Panc1 (cell line): ENCODE results near the gene CAMK4. TPM values are rescaled to one million over a fixed set of nuclear protein-coding genes. Genes with fewer than 3 reads are reported as not detected.

Source experiments
- ATAC-seq: fragments of 200-7000 bp; cut with Tn5 transposase; 2 replicates; pipeline ENCODE4 v1.9.1; 2020; ENCODE audit warnings: mild to moderate bottlenecking, moderate library complexity
- BruUV-seq: library from RNA; stranded (reverse); fragments of 400-500 nt; replicated peaks from 2 replicates; lab custom pipeline; 2021; lab: Mats Ljungman, UMichigan
- CTCF ChIA-PET: fragments of 300-600 bp; sonication (Branson Sonifier 250); formaldehyde crosslinking; loops from one replicate; lab custom pipeline; 2022; ENCODE audit warnings: antibody characterized with exemption; lab: Charles Lee
- POLR2A ChIA-PET: fragments of 300-600 bp; sonication (Branson Sonifier 250); formaldehyde crosslinking; loops from one replicate; lab custom pipeline; 2022; ENCODE audit warnings: antibody characterized with exemption; lab: Charles Lee
- DNase-seq: peaks from one replicate; pipeline ENCODE4 v3.0.0-alpha.2; 2010; ENCODE audit warnings: low read depth, low spot score
- H3K27ac ChIP-seq: 2 replicates; pipeline ENCODE4 v1.5.1; 2011; ENCODE audit warnings: mild to moderate bottlenecking, low read length, inconsistent platforms
- H3K27me3 ChIP-seq: fragments of 200-500 bp; sonication (Bioruptor generic); 2 replicates; pipeline ENCODE4 v1.6.0; 2014; ENCODE audit warnings: low read length, inconsistent platforms; ENCODE audit not compliant: control insufficient read depth, insufficient read depth
- H3K36me3 ChIP-seq: fragments of 200-500 bp; sonication (Bioruptor generic); 2 replicates; pipeline ENCODE4 v1.5.1; 2014; ENCODE audit warnings: inconsistent platforms, mild to moderate bottlenecking, low read length, moderate library complexity; ENCODE audit not compliant: control insufficient read depth, insufficient read depth
- H3K4me1 ChIP-seq: 2 replicates; pipeline ENCODE4 v1.5.1; 2011; ENCODE audit warnings: inconsistent platforms, mild to moderate bottlenecking, low read length, moderate library complexity; ENCODE audit not compliant: control insufficient read depth, insufficient read depth
- H3K4me3 ChIP-seq, 2 experiments: 2 replicates each; pipeline ENCODE4 v1.5.1; 2011 to 2012; ENCODE audit warnings: low read depth in 2 of 2, low read length in 2 of 2, mild to moderate bottlenecking in 2 of 2, inconsistent platforms in 1 of 2, moderate library complexity in 1 of 2
- H3K9me3 ChIP-seq: fragments of 200-500 bp; sonication (Bioruptor generic); 2 replicates; pipeline ENCODE4 v1.5.1; 2014; ENCODE audit warnings: low read depth, mild to moderate bottlenecking, inconsistent platforms, low read length, moderate library complexity; ENCODE audit not compliant: control insufficient read depth, insufficient read depth
- POLR2AphosphoS5 ChIP-seq: IDR thresholded peaks from 2 replicates; pipeline ENCODE4 v1.6.1; 2012; ENCODE audit warnings: mild to moderate bottlenecking, low read depth, low read length, moderate library complexity
- REST ChIP-seq, 2 experiments: IDR thresholded peaks; 2 replicates each; pipeline ENCODE4 v1.6.1; 2011 to 2012; ENCODE audit warnings: low read depth in 2 of 2, control low read depth in 1 of 2, low read length in 1 of 2, mild to moderate bottlenecking in 1 of 2, moderate library complexity in 1 of 2; ENCODE audit not compliant: insufficient read depth in 1 of 2
- SIN3A ChIP-seq: IDR thresholded peaks from 2 replicates; pipeline ENCODE4 v1.6.1; 2012; ENCODE audit warnings: low read depth, mild to moderate bottlenecking, low read length, moderate library complexity, borderline replicate concordance; ENCODE audit not compliant: insufficient read depth
- TCF7L2 ChIP-seq: IDR thresholded peaks from 2 replicates; pipeline ENCODE4 v1.6.1; 2011; ENCODE audit warnings: mild to moderate bottlenecking, low read depth, low read length, inconsistent platforms
- in situ Hi-C: cut with HindIII; loops from 2 replicates; pipeline ENCODE4 v1.10.0; 2016; ENCODE audit warnings: low sequenced_read_pairs, low pct_unique_long_range_greater_than_20kb
- intact Hi-C: fragments of 100-400 bp; cut with micrococcal nuclease; formaldehyde crosslinking; loops from one replicate; pipeline ENCODE4 v1.10.0; 2022; ENCODE audit not compliant: unreplicated experiment
- total RNA-seq: library from RNA; stranded (reverse); gene quantifications from one replicate; pipeline ENCODE4 v1.2.1, GENCODE V29; 2021; ENCODE audit not compliant: unreplicated experiment
- TF ChIP-seq, protein P1 (sequence below): fragments of 450-650 bp; IDR thresholded peaks from 2 replicates; pipeline ENCODE4 v1.5.1; 2017; ENCODE audit warnings: mild to moderate bottlenecking

The CAMK4 gene
- total RNA-seq, 1 experiment from 2014 or later, result 0.39 TPM

DNA sequence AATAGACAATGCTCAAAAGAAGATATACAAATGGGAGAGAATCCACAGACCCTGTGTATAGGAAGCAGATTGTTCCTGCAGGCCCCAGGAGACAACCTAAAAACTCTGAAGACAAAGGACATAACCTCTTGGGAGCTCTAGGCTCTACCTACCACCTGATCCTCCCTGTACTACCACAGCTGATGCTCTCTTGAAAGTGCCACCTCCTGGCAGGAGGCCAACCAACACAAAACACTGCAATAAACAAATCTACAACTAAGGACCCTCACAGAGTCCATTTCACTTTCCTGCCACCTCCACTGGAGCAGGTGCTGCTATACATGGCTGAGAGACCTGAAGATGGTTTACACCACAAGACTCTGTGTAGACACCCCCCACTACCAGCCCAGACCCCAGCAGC, 239.1 kb downstream of the CAMK4 start:
- intact Hi-C loops, result no loop called here
- ATAC-seq, result no peak

DNA sequence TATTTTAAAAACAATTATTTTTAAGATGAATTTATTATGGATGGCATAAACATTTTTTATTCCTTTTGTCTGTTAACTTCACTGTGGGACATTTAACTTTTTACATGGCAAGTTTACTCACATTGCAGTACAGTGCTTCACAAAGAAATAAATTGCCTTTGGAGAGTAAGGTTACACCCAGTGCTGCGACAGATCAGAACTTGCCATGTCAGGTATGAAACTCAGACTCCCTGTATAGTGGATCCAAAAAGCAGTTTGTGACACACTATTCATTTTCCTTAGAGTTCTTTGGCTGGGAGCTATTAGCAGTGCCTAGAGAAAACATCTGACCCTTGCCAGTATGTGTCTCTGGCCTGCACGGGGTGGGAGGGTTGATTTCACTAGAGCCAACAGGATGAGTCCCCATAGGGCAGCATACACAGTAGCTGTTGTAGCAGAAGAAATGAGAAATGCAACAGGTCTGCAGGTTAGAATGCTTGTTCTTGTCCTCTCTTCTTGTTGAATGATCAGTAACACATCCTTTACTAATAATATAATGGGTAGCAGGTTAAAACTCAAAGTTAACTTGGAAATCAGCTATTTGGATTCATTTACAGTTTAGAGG, 245.2 kb downstream of the CAMK4 start:
- no peak for TF ChIP-seq SIN3A
- TF ChIP-seq, protein P1, sequence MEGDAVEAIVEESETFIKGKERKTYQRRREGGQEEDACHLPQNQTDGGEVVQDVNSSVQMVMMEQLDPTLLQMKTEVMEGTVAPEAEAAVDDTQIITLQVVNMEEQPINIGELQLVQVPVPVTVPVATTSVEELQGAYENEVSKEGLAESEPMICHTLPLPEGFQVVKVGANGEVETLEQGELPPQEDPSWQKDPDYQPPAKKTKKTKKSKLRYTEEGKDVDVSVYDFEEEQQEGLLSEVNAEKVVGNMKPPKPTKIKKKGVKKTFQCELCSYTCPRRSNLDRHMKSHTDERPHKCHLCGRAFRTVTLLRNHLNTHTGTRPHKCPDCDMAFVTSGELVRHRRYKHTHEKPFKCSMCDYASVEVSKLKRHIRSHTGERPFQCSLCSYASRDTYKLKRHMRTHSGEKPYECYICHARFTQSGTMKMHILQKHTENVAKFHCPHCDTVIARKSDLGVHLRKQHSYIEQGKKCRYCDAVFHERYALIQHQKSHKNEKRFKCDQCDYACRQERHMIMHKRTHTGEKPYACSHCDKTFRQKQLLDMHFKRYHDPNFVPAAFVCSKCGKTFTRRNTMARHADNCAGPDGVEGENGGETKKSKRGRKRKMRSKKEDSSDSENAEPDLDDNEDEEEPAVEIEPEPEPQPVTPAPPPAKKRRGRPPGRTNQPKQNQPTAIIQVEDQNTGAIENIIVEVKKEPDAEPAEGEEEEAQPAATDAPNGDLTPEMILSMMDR, result no peak
- TF ChIP-seq REST (IDR thresholded peaks at IDR 0.05; ENCODE audit: insufficient read depth in 1 of 2, low read depth in 2 of 2, low read length in 1 of 2), result no peak
- no peak for TF ChIP-seq POLR2AphosphoS5
- TF ChIP-seq TCF7L2, result no peak
- in situ Hi-C loops, result no loop called here
- BruUV-seq, result no TSS peak
- ATAC-seq (no peak), DNase-seq (no peak)
- Histone ChIP-seq H3K9me3 (no peaks in the 10 kb centered on the region), H3K4me1 (no peaks in the 10 kb centered on the region), H3K36me3 (no peaks in the 10 kb centered on the region), H3K4me3 (no peak overlapping the region), H3K27ac (no peak overlapping the region), H3K27me3 (no peaks in the 10 kb centered on the region)
- CTCF ChIA-PET, result no interaction called here
- intact Hi-C loops, result no loop called here
- POLR2A ChIA-PET, result no interaction called here

More for the DNA sequence above, 239.1 kb downstream of the CAMK4 start:
- no peak for DNase-seq
- Histone ChIP-seq H3K27ac (no peak overlapping the region), H3K9me3 (no peaks in the 10 kb centered on the region), H3K27me3 (no peaks in the 10 kb centered on the region), H3K36me3 (no peaks in the 10 kb centered on the region), H3K4me1 (no peaks in the 10 kb centered on the region), H3K4me3 (no peak overlapping the region)
- TF ChIP-seq, protein P1, result no peak
- TF ChIP-seq SIN3A (no peak), TCF7L2 (no peak), POLR2AphosphoS5 (no peak), REST (IDR thresholded peaks at IDR 0.05; ENCODE audit: insufficient read depth in 1 of 2, low read depth in 2 of 2, low read length in 1 of 2) (no peak)
- no TSS peak for BruUV-seq
- ChIA-PET POLR2A (no interaction called here), CTCF (no interaction called here)
- in situ Hi-C loops, result no loop called here
